PFSK-1 (cell line): ENCODE data around the gene DNAH9.

Experiments
- FOXP2 ChIP-seq: optimal IDR thresholded peaks from 2 replicates; pipeline ENCODE3; 2011; ENCODE audit warnings: borderline replicate concordance, control low read depth, inconsistent platforms; ENCODE audit not compliant: insufficient read depth; ENCODE audit errors: extremely low read length, extremely low read depth
- POLR2AphosphoS5 ChIP-seq: IDR thresholded peaks from 2 replicates; pipeline ENCODE4 v1.6.1; 2012; ENCODE audit warnings: low read depth, mild to moderate bottlenecking, control low read depth, low read length, moderate library complexity
- SIN3A ChIP-seq: IDR thresholded peaks from 2 replicates; pipeline ENCODE4 v1.6.1; 2012; ENCODE audit warnings: mild to moderate bottlenecking, low read length, moderate library complexity, borderline replicate concordance; ENCODE audit not compliant: insufficient read depth
- TAF1 ChIP-seq: IDR thresholded peaks from 2 replicates; pipeline ENCODE4 v1.6.1; 2012; ENCODE audit warnings: low read length, control low read depth, borderline replicate concordance; ENCODE audit not compliant: insufficient read depth
- TF ChIP-seq, protein P1 (sequence below), 2 experiments: IDR thresholded peaks; 2 replicates each; pipeline versions ENCODE4 v1.6.1 to v1.8.0; 2011 to 2012; ENCODE audit warnings: low read depth in 2 of 2, low read length in 2 of 2, control low read depth in 1 of 2, inconsistent platforms in 1 of 2, mild to moderate bottlenecking in 1 of 2, moderate library complexity in 1 of 2; ENCODE audit not compliant: insufficient read depth in 1 of 2

Gene DNAH9

DNA sequence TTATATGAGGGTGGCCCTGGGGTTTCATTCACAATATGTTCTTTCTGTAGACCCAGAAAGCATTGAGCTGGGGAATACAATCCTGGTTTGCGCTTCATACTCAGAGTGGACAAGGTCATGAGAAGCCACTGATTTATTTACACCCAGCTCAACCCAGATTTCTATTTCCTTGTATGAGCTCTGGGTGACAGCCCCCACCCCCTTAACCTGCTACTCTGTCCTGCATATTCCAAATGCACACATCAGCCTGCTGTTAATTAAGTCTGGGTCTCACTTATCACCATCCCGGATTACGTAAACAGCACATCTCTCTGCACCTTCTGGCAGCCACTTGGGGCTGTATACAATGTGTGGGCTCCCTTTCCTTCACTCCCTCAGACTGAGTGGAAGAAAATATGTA, 102.4 kb downstream of the DNAH9 start:
- TF ChIP-seq TAF1 = no peak
- no peak for TF ChIP-seq FOXP2
- TF ChIP-seq POLR2AphosphoS5 = no peak
- no peak for TF ChIP-seq SIN3A
- TF ChIP-seq, protein P1, sequence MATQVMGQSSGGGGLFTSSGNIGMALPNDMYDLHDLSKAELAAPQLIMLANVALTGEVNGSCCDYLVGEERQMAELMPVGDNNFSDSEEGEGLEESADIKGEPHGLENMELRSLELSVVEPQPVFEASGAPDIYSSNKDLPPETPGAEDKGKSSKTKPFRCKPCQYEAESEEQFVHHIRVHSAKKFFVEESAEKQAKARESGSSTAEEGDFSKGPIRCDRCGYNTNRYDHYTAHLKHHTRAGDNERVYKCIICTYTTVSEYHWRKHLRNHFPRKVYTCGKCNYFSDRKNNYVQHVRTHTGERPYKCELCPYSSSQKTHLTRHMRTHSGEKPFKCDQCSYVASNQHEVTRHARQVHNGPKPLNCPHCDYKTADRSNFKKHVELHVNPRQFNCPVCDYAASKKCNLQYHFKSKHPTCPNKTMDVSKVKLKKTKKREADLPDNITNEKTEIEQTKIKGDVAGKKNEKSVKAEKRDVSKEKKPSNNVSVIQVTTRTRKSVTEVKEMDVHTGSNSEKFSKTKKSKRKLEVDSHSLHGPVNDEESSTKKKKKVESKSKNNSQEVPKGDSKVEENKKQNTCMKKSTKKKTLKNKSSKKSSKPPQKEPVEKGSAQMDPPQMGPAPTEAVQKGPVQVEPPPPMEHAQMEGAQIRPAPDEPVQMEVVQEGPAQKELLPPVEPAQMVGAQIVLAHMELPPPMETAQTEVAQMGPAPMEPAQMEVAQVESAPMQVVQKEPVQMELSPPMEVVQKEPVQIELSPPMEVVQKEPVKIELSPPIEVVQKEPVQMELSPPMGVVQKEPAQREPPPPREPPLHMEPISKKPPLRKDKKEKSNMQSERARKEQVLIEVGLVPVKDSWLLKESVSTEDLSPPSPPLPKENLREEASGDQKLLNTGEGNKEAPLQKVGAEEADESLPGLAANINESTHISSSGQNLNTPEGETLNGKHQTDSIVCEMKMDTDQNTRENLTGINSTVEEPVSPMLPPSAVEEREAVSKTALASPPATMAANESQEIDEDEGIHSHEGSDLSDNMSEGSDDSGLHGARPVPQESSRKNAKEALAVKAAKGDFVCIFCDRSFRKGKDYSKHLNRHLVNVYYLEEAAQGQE (IDR thresholded peaks at IDR 0.05; ENCODE audit: insufficient read depth in 1 of 2, low read depth in 2 of 2, low read length in 2 of 2) = no peak

DNA sequence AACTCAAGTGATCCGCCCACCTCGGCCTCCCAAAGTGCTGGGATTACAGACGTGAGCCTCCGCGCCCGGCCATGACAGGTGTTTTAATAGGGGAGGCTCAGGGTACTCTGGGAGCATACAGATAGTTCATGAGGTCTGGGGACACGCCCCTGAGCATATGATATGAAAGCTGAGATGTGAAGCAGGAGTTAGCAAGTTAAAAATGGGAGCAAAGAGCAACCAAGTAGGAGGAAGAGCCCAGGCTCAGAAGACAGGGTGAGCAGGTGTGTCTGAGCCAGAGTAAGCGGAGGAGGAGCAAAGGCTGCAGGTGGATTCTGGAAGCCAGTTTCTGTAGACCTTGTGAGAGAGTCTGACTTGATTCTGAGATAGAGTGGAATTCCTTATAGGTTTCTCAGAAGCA, 103.6 kb downstream of the DNAH9 start:
- TF ChIP-seq FOXP2 (no peak), SIN3A (no peak), POLR2AphosphoS5 (no peak), TAF1 (no peak)
- TF ChIP-seq, protein P1 (IDR thresholded peaks at IDR 0.05; ENCODE audit: insufficient read depth in 1 of 2, low read depth in 2 of 2, low read length in 2 of 2) = no peak

DNA sequence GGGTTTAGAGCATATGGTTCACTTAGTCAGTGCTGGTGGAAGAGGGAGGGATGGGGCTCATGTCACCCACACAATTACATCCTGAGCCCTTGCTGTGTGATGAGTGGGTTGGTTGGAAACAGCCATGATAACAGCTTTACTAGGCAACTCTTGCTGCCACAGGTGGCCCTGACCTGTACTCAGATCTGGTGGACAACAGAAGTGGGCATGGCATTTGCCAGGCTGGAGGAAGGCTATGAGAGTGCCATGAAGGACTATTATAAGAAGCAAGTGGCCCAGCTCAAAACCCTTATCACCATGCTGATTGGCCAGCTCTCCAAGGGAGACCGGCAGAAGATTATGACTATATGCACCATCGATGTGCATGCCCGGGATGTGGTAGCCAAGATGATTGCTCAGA, 105.8 kb downstream of the DNAH9 start:
- no peak for TF ChIP-seq FOXP2
- TF ChIP-seq, protein P1 (IDR thresholded peaks at IDR 0.05; ENCODE audit: insufficient read depth in 1 of 2, low read depth in 2 of 2, low read length in 2 of 2) = no peak

DNA sequence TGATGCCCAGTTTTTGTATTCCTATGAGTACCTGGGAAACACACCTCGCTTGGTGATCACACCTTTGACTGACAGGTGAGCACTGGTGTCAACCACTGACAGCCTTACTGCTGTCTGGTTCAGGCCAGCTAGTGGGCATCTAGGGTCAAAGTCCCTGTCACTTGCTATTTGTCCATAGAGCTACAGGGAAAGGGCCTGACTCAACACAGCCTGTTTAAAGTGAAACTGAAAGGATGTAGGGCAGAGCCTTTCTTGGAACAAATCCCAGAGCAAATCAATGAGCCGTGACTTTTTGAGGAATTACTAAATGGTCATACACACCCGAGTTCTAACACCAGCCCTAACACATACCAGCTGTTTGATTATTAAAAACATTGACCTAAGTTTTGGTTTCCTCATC, 106.8 kb downstream of the DNAH9 start:
- no peak for TF ChIP-seq SIN3A
- TF ChIP-seq FOXP2 = no peak
- TF ChIP-seq POLR2AphosphoS5 = no peak
- TF ChIP-seq, protein P1 (IDR thresholded peaks at IDR 0.05; ENCODE audit: insufficient read depth in 1 of 2, low read depth in 2 of 2, low read length in 2 of 2) = no peak
- TF ChIP-seq TAF1 = no peak

DNA sequence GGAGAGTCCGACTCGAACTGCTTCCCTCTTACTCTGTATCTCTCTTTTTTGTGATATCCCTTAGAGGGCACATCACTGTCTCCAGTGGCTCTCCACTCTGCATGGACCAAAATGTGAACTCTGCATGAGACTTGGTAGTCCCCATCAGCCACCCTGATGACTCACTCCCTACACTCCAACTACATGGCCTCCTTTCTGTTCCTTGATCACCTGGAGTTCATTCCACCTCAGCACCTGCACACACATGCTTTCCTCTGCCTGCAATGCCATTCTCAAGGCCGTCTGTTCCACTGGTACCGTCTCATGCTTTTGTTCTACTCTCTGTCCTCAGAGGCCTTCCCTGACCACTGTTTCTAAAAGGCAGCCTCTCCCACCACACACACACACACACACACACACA, 109.3 kb downstream of the DNAH9 start:
- TF ChIP-seq, protein P1 (IDR thresholded peaks at IDR 0.05; ENCODE audit: insufficient read depth in 1 of 2, low read depth in 2 of 2, low read length in 2 of 2) = no peak
- TF ChIP-seq SIN3A (no peak), TAF1 (no peak), POLR2AphosphoS5 (no peak), FOXP2 (no peak)
